ENCODE measurements around the gene WDR45.

- TF ChIP-seq, protein P1, sequence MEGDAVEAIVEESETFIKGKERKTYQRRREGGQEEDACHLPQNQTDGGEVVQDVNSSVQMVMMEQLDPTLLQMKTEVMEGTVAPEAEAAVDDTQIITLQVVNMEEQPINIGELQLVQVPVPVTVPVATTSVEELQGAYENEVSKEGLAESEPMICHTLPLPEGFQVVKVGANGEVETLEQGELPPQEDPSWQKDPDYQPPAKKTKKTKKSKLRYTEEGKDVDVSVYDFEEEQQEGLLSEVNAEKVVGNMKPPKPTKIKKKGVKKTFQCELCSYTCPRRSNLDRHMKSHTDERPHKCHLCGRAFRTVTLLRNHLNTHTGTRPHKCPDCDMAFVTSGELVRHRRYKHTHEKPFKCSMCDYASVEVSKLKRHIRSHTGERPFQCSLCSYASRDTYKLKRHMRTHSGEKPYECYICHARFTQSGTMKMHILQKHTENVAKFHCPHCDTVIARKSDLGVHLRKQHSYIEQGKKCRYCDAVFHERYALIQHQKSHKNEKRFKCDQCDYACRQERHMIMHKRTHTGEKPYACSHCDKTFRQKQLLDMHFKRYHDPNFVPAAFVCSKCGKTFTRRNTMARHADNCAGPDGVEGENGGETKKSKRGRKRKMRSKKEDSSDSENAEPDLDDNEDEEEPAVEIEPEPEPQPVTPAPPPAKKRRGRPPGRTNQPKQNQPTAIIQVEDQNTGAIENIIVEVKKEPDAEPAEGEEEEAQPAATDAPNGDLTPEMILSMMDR (IDR thresholded peaks at IDR 0.05): no peak
- TF ChIP-seq POLR2A (IDR thresholded peaks at IDR 0.05): no peak
Observed at GRCh38 chrX:49054073-49054762, 25.5 kb downstream of the WDR45 start.
